HG03520 (cell line): ENCODE measurements around the gene HYDIN.

Source experiments
- ATAC-seq: cut with Tn5 transposase; IDR thresholded peaks from one replicate; pipeline ENCODE4 v1.9.1; 2021; ENCODE audit warnings: mild to moderate bottlenecking, moderate library complexity; ENCODE audit not compliant: unreplicated experiment

Gene HYDIN

DNA sequence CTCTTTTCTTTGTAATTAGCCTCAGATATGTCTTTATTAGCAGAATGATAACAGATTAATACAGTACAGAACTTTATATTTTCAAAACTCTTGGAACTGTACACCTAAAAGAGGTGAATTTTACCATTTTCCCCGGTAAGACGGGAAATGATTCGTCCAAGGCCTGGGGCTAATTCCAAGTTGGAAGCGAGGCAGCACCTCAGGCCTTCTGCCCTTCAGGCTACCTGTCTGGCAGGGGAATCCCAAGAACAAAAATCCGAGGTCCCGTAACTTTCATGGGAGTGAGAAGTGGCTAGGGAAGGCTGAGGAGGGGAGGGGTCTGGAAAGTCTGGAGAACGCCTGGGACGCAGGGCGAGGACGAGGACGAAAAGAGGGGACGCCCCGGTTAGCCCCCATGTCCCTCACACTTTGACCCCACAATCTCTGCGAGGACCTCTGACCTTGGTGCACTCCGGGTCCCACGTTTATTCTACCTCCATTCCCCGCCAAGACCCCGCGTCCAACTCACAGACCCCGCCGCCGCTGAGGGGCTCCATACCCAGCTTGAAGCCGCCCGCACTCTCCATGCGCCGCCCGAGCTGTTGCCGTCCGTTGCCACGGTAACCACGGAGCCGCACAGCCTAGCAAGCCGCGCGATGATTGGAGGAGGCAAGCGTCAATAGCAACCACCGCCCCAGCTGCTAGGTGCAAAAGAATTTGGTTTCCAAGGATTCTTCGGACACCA lies at the start of gene HYDIN:
HYDIN (minus strand) TSS at position 601 of the 724 bp plus-strand sequence. CDS start 43,827 bp downstream, outside the sequence.
- ATAC-seq = no peak

DNA sequence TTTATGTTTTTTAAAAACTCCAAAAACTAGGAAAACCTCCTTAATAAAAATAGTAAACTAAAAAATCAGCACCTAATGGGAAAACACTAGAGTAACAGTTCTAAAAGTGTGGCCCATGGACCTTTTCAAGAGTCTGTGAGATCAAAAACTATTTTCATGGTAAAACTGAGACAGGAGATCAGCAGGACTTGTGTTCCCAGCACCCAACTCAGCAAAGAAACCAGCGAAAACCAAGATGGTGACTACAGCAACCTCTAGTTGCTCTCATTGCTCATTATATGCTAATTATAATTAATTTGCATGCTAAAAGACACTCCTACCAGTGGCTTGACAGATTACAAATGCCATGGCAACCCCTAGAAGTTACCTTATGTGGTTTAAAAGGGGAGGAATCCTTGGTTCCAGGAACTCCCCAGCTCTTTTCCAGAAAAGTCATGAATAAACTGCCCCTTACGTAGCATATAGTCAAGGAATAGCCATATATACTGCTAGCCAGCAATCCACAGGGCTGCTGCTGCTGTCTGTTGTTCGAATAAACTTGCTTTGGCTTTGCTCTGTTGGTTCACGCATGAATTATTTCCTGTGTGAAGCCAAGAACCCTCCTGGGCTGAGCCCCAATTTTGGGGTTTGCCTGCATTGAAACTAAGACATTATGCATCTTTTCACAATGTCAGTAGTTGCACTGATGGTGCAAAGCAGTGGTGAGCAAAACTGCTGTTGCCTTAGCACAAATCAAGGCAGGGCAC lies 46.2 kb upstream of the HYDIN start:
- ATAC-seq = no peak

DNA sequence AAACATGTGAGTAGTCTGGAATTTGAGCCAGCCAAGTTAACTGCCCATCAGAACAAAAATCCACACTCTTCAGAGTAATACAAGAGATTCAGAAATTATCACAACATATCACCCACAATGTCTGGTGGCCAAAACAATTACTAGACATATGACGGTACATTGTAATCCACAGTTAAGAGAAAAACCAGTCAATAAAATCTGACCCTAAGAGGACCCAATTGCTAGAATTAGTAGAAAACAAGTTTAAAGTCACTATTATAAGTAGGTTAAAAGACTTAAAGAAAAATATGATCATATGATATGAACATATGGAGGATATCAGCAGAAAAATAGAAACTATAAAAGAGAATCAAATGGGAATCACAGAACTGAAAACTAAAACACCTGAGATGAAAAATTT lies 42.9 kb upstream of the HYDIN start:
- ATAC-seq = no peak

- ATAC-seq = no peak
Measured at GRCh38 chr16:71264299-71264698, 33.8 kb upstream of the HYDIN start.

DNA sequence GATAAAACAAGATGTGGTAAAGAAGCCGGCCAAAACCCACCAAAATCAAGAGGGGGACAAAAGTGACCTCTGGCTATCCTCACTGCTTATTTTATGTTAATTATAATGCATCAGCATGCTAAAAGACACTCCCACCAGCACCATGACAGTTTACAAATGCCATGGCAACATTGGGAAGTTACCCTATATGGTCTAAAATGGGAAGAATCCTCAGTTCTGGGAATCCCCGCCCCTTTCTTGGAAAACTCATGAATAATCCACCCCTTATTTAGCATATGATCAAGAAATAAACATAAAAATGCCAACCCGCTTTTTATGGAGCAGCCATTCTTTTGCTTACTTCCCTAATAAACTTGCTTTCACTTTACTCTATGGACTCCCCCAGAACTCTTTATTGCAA lies 33.1 kb upstream of the HYDIN start:
- ATAC-seq = no peak

DNA sequence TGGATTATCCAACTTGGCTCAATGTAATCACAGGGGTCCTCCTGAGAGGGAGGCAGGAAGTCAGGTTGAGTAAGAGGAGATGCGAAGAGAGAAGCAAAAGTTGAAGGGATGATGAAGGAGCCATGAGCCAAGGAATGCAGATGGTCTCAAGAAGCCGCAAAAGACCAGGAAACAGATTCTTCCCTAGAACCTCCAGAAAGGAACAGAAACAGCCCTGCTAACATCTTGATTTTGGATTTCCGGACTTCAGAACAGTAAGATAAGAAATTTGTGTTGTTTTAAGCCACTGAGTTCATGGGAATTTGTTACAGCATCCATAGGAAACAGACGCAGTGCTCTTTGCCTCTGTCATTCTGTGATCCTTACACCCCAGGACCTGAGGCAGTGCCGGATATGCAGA lies 31.9 kb upstream of the HYDIN start:
- no peak for ATAC-seq

GRCh38 chr16:71260995-71261394 lies 30.5 kb upstream of the HYDIN start:
- no peak for ATAC-seq

DNA sequence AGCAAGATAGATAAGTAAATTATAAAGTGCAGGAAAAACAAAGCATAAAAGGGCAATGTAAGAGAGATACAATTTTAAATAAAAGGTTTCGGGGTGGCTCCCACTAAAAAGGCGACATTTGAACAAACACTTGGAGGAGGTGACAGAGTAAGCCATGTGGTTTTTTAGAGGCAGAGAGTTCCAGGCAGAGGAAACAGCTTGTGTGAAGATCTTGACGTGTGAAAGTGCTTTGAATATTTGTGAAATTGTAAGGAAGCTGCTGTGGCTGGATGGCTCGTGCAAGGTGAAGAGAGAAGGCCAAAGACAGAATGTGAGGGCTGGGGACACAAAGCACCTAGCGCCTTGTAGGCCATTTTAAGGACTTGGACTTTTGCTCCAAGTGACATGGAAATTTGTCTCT lies 28.6 kb upstream of the HYDIN start:
- no peak for ATAC-seq

DNA sequence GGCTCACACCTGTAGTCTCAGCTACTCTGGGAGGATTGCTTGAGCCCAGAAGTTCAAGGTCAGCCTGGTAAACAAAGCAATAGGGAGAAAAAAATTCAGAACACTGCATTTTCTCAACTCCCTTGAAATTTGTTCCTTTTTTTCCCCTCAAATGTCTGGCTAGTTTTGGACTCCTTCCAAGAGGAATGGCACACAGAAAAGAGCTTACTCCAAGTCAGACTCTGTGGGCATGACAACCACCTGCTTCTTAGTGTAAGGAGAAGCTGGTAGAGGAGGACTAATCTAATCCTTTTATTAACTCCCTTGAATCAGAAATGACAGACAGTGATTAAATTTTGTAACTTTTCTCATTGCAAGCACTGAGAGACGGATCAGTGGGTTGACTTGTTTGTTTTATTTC lies 27.9 kb upstream of the HYDIN start:
- ATAC-seq = no peak

DNA sequence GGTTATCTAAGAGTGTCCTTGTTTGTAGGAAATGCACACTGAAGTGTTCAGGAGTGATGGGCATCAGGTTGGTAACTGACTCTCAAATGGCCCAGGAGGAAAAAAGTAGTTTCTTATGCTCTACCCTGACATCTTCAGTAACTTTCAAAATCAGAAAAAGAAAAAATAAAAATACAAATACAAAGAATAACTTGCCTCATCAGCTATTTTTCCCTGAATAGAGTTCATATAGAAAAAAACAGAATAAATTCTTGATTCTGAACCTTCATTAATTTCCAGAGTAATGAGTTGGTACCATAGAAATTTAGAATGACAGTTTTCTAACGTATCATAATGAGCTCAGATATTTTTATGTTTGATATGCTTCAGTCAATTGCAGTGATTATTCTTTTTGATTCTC lies 27.2 kb upstream of the HYDIN start:
- ATAC-seq = no peak

DNA sequence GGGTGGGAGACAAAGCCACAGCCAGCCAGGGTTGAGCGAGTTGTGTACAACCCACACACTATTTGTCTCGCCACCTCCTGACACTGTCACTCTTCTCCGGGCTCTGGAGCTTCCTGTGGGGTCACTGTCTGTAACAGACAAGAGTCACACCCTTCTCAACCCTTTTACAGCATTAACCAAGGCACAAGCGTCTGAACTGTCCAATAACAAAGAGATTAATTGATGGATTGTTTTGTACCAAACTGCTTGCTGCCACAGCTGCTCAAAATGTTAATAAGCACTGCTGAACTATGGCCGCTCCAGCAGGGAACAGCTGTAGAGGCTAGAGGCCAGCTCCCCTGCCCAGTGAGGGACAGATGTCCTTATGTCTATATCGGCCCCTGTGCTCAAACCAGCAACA lies 25.2 kb upstream of the HYDIN start:
- ATAC-seq = no peak

GRCh38 chr16:71254832-71255525 lies 24.5 kb upstream of the HYDIN start:
- no peak for ATAC-seq

- no peak for ATAC-seq
Measured at GRCh38 chr16:71250461-71251235, 20.1 kb upstream of the HYDIN start.

- no peak for ATAC-seq
Measured at GRCh38 chr16:71249399-71249798, 18.9 kb upstream of the HYDIN start.

GRCh38 chr16:71247478-71247877 lies 17.0 kb upstream of the HYDIN start:
- no peak for ATAC-seq

DNA sequence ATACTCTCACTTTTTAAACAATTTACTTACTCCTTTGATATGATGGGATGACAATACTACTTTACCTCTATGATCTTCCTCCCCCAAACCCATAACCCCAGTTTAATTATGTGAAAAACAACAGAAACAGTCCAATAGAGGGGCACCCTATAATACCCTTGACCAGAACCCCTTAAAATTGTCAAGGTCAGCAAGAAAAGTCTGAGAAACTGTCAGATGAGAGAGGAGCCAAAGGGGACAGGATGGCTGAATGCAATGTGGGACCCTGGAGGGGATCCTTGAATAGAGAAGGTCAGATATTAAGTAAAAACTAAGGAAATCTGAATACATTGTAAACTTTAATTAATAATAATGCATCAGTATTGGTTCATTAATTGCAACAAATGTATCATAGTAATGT lies 15.8 kb upstream of the HYDIN start:
- no peak for ATAC-seq

GRCh38 chr16:71244521-71244920 lies 14.0 kb upstream of the HYDIN start:
- ATAC-seq = no peak

- no peak for ATAC-seq
Measured at GRCh38 chr16:71242601-71243000, 12.1 kb upstream of the HYDIN start.

GRCh38 chr16:71242036-71242435 lies 11.5 kb upstream of the HYDIN start:
- no peak for ATAC-seq

DNA sequence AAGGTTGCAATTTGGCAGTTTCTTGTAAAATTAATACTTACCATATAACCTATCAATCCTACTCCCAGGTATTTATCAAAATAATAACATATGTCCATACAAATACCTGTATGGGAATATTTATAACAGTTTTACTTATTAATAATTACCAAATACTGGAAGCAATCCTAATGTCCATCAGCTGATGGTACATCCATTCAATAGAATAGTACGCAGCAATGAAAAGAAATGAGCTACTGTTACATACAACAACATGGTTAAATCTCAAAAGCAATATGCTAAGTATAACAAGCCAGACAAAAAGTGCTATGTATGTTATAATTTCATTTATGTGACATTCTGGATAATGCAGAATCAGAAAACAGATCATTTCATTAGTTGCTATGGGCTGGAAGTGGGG lies 1.2 kb downstream of the HYDIN start:
- no peak for ATAC-seq
